Pancreas (tissue), 10 donors: Measurements from ENCODE around the gene GDF10. TPM values are rescaled to one million over a fixed set of nuclear protein-coding genes. Genes with fewer than 3 reads are reported as not detected.

Experiments used
- ATAC-seq, 4 donors: fragments of 200-7000 bp; cut with Tn5 transposase; one replicate each; pipeline versions ENCODE4 v1.8.0 to v1.9.1; 2020; ENCODE audit warnings: mild to moderate bottlenecking in 4 of 4, moderate library complexity in 4 of 4
- DNase-seq, 6 donors: peaks; one replicate each; pipeline ENCODE4 v3.0.0-alpha.2; 2020
- FAIRE-seq: peaks from 2 replicates; lab custom pipeline; 2012; peaks lifted over from hg19 to GRCh38; lab: Jason Lieb, UNC
- H3K27ac ChIP-seq, 4 donors: fragments of 200-600 bp; sonication (generic); 1 replicate in 3 of 4; 2 replicates in 1 of 4; pipeline versions ENCODE4 v1.5.0 to v1.8.0; 2020
- H3K27me3 ChIP-seq, 4 donors: fragments of 200-600 bp; one replicate each; pipeline ENCODE4 v1.8.0; 2021
- H3K36me3 ChIP-seq, 3 donors: fragments of 200-600 bp; sonication (generic) in 1 of 3; one replicate each; pipeline versions ENCODE4 v1.5.0 to v1.8.0; 2020 to 2021
- H3K4me1 ChIP-seq, 3 donors: fragments of 200-600 bp; one replicate each; pipeline ENCODE4 v1.8.0; 2021
- H3K4me3 ChIP-seq, 4 donors: fragments of 200-600 bp; sonication (generic) in 2 of 4; one replicate each; pipeline versions ENCODE4 v1.5.0 to v1.8.0; 2020 to 2021
- H3K9me3 ChIP-seq, 4 donors: fragments of 200-600 bp; one replicate each; pipeline ENCODE4 v1.8.0; 2021
- WGBS, 2 donors: extraction: QIAGEN DNeasy Blood & Tissue Kit; methylation state at CpG; one replicate each; pipeline ENCODE4 v1.1.7; 2013; 5-methylcytosine and 5-hydroxymethylcytosine counted together
- intact Hi-C, 3 donors: fragments of 100-400 bp; cut with DNase I; formaldehyde crosslinking; loops; one replicate each; pipeline versions ENCODE4 v1.11.1 to v1.14.2; 2022
- polyA plus RNA-seq, 2 donors: library from polyadenylated mRNA; stranded (reverse); fragments of 200-250 nt; gene quantifications; one replicate each; pipeline ENCODE4 v1.2.3, GENCODE V29; 2013
- total RNA-seq, 6 donors: library from RNA; stranded (reverse); fragmentation: NEBNext Ultra II Directional in 4 of 6; extraction: Animal tissue kit (Norgen Biotek cat#: 25700) in 4 of 6; gene quantifications; one replicate each; pipeline versions ENCODE4 v1.2.1 to v1.2.4, GENCODE V29; 2021 to 2023
- TF ChIP-seq, protein P1 (sequence below), 4 donors: fragments of 200-600 bp; sonication (generic) in 3 of 4; IDR thresholded peaks; one replicate each; pipeline versions ENCODE4 v1.5.0 to v1.8.0; 2021; ENCODE audit warnings: antibody characterized with exemption in 4 of 4
- donor health status: healthy with polysubstance abuse.
- donor health status: DM: no; HTN: no; CAD: no; lungs with moderate emphysema.
- donor health status: DM: no; HTN: no; CAD: no.
- donor health status: control.
- donor health status: control.
- donor health status: Bipolar disorder and iron deficiency.
- donor health status: DM: yes; HTN: yes; CAD: no.
- donor health status: DM: no; HTN: no; CAD: no.
- donor health status: DM: no; HTN: no; CAD: no.
- donor health status: DM: yes; HTN: yes; CAD: no.

GDF10 gene
- total and polyA plus RNA-seq, 8 donors = 2.0 to 13.7 (median 8.8) TPM

DNA sequence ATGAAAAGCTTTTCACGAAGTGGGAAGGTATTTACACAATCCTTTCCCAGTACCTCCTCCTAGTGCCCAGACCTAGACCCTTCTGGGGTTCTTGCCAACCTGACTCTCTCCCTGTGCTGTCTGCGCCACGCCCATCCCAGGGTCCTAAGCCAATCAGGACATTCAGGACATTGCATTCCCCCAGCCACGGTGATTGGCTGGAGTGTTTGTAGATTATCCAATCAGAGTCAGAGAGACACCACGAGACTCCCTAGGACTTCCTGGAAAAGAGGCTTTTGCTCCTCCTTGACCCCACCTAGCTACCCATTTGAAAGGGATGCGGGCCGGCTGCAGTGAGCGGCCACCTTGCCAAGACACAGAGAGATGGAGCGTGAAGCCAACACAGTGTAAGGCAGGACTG, 18.7 kb downstream of the GDF10 start:
- Histone ChIP-seq H3K27me3 (no peaks in the 10 kb centered on the region), H3K4me3 (no peak overlapping the region), H3K36me3 (no peaks in the 10 kb centered on the region), H3K27ac (no peak overlapping the region), H3K4me1 (no peaks in the 10 kb centered on the region), H3K9me3 (no peaks in the 10 kb centered on the region)
- intact Hi-C loops = loop anchor here in 1 of 3 donors (10.0 kb wide), 1 partner anchor 294 kb away; no protein-coding TSS in a partner anchor
- FAIRE-seq = no peak
- TF ChIP-seq, protein P1, sequence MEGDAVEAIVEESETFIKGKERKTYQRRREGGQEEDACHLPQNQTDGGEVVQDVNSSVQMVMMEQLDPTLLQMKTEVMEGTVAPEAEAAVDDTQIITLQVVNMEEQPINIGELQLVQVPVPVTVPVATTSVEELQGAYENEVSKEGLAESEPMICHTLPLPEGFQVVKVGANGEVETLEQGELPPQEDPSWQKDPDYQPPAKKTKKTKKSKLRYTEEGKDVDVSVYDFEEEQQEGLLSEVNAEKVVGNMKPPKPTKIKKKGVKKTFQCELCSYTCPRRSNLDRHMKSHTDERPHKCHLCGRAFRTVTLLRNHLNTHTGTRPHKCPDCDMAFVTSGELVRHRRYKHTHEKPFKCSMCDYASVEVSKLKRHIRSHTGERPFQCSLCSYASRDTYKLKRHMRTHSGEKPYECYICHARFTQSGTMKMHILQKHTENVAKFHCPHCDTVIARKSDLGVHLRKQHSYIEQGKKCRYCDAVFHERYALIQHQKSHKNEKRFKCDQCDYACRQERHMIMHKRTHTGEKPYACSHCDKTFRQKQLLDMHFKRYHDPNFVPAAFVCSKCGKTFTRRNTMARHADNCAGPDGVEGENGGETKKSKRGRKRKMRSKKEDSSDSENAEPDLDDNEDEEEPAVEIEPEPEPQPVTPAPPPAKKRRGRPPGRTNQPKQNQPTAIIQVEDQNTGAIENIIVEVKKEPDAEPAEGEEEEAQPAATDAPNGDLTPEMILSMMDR (IDR thresholded peaks at IDR 0.05) = no peak
- DNase-seq = no peak
- 46 to 83% methylated on average over 9 of the region's 9 CpGs for WGBS, 2 donors
- ATAC-seq = no peak

DNA sequence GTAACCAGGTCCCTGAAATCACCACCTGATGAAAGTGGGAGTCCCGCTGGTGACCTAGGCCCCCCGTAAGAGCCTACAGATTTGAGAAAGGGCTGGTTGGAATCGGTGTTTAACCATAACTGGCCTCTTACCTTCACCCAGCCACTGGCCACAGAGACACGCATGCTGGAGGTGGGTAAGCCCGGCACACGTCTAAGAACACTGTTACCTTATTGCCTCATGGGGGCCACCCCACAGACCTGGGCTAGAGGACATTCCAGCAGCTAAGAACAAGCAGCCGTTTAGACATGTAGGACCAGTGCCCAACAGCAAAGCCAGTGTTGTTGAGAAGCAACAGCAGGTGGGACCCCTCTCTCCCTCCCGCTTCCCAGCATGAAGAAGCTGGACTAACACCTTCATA, 19.8 kb downstream of the GDF10 start:
- ATAC-seq (no peak), FAIRE-seq (no peak), DNase-seq (no peak)
- WGBS, 2 donors = 86 to 87% methylated on average over 8 of the region's 8 CpGs
- intact Hi-C loops = loop anchor here in 2 of 3 donors (10.0 kb wide), 2 partner anchors 285 to 295 kb away; no protein-coding TSS in a partner anchor
- H3K4me1 ChIP-seq = no peaks in the 10 kb centered on the region
- H3K9me3 ChIP-seq = no peaks in the 10 kb centered on the region
- TF ChIP-seq, protein P1 (IDR thresholded peaks at IDR 0.05) = no peak
- no peaks in the 10 kb centered on the region for H3K36me3 ChIP-seq
- no peaks in the 10 kb centered on the region for H3K27me3 ChIP-seq
- no peak overlapping the region for H3K4me3 ChIP-seq
- H3K27ac ChIP-seq = no peak overlapping the region

DNA sequence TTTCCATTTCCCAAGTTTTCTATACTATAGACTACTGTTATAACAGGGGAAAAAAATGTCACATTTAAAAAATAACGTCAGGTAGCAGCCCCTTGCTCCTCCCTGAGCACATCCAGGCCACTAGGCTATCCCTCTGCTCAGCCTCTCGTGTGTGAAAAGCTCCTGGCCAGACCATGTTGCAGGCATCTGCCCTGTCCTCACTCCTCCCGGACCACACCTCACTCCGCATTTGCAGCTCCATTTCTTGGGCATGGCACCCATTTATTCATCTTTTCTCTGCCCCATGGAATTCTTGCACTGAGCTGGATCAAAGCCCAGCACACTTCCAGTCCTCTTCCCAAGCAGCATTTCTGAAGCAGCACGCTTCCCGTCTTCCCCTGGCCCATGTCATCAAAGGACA, 20.8 kb downstream of the GDF10 start:
- WGBS, 2 donors = 77 to 85% methylated on average over 6 of the region's 6 CpGs
- Histone ChIP-seq H3K4me3 (no peak overlapping the region), H3K27me3 (no peaks in the 10 kb centered on the region), H3K9me3 (no peaks in the 10 kb centered on the region), H3K36me3 (no peaks in the 10 kb centered on the region), H3K4me1 (no peaks in the 10 kb centered on the region), H3K27ac (no peak overlapping the region)
- intact Hi-C loops = loop anchor here in 1 of 3 donors (10.0 kb wide), 1 partner anchor 286 kb away; no protein-coding TSS in a partner anchor
- FAIRE-seq (no peak), ATAC-seq (no peak), DNase-seq (no peak)
- TF ChIP-seq, protein P1 (IDR thresholded peaks at IDR 0.05) = no peak

DNA sequence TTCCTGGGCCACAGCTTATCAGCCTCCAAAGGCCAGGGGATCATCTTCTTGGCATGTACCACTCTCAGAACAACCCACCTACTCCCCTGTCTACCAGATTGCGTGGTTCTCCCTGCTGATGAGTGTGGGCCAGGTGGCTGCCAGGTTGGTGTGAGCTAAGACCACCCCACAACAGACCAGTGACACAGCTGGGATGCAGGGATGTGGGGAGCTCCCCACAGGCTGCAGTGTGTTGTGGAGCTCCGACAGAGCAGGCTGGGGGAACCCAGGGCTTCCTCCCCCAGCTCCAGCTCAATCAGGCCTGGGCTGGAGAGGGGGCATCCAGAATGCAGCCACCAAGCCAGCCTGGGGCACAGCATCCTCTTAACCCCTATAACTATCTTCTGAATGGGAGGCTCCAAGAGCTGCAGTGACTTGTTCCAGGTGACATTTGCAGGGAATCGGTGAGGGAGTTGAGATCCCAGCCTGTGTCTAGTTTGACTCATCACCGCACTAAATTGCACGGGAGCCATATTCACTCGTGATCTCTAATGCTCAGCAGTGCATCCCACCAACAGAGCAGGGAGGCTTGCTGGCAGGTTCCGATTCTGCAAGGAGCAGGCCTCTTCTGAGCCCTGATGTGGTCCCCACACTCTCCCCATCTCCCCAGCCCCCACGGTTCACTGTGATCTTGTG, 21.7 kb downstream of the GDF10 start:
- Histone ChIP-seq H3K4me3 (no peak overlapping the region), H3K9me3 (no peaks in the 10 kb centered on the region), H3K4me1 (no peaks in the 10 kb centered on the region), H3K27me3 (no peaks in the 10 kb centered on the region), H3K36me3 (no peaks in the 10 kb centered on the region), H3K27ac (no peak overlapping the region)
- intact Hi-C loops = loop anchor here in 1 of 3 donors (10.0 kb wide), 1 partner anchor 287 kb away; no protein-coding TSS in a partner anchor
- FAIRE-seq (no peak), ATAC-seq (no peak), DNase-seq (no peak)
- TF ChIP-seq, protein P1 (IDR thresholded peaks at IDR 0.05) = no peak
- WGBS, 2 donors = 68 to 91% methylated on average over 8 of the region's 8 CpGs
